Esophagus squamous epithelium (tissue), 5 donors: ENCODE results near the gene UBXN2A. TPM values are rescaled to one million over a fixed set of nuclear protein-coding genes. Genes with fewer than 3 reads are reported as not detected.

Experiments used
- DNase-seq: peaks from one replicate; lab custom pipeline; 2025; lab: John Stamatoyannopoulos, UW
- H3K27ac ChIP-seq, 4 donors: fragments of 200-600 bp; sonication (generic); one replicate each; pipeline ENCODE4 v1.5.1; 2016 to 2019; ENCODE audit warnings: mild to moderate bottlenecking in 1 of 4
- H3K27me3 ChIP-seq, 4 donors: fragments of 200-600 bp; sonication (generic); 1 replicate in 3 of 4; 2 replicates in 1 of 4; pipeline versions ENCODE4 v1.5.1 to v1.6.0; 2017 to 2021; ENCODE audit warnings: antibody characterized with exemption in 1 of 4
- H3K36me3 ChIP-seq, 3 donors: fragments of 200-600 bp; sonication (generic); one replicate each; pipeline ENCODE4 v1.5.1; 2016 to 2019
- H3K4me1 ChIP-seq, 3 donors: fragments of 200-600 bp; sonication (generic); one replicate each; pipeline ENCODE4 v1.5.1; 2017 to 2019
- H3K4me3 ChIP-seq, 4 donors: fragments of 200-600 bp; sonication (generic); 1 replicate in 3 of 4; 2 replicates in 1 of 4; pipeline ENCODE4 v1.5.1; 2016 to 2019; ENCODE audit warnings: mild to moderate bottlenecking in 2 of 4, moderate library complexity in 1 of 4
- H3K9me3 ChIP-seq, 3 donors: fragments of 200-600 bp; sonication (generic); one replicate each; pipeline ENCODE4 v1.5.1; 2016 to 2019
- CTCF ChIP-seq, 6 experiments: fragments of 450-650 bp in 4 of 6; fragments of 200-600 bp in 2 of 6; sonication (generic) in 2 of 6; IDR thresholded peaks; one replicate each; pipeline ENCODE4 v1.5.1; 2016 to 2019; ENCODE audit warnings: antibody characterized with exemption in 6 of 6, mild to moderate bottlenecking in 4 of 6, moderate library complexity in 4 of 6
- POLR2A ChIP-seq, 4 donors: fragments of 450-650 bp; IDR thresholded peaks; one replicate each; pipeline ENCODE4 v1.6.1; 2017; ENCODE audit warnings: antibody characterized with exemption in 4 of 4, mild to moderate bottlenecking in 4 of 4, moderate library complexity in 3 of 4
- WGBS, 2 donors: methylation state at CpG; one replicate each; pipeline ENCODE4 v1.1.5; 2018; 5-methylcytosine and 5-hydroxymethylcytosine counted together
- intact Hi-C: fragments of 100-400 bp; cut with DNase I; formaldehyde crosslinking; loops from one replicate; pipeline ENCODE4 v1.15.0; 2022
- total RNA-seq, 4 donors: library from RNA; depleted of rRNA; stranded (reverse); fragments of >200 nt; gene quantifications; one replicate each; pipeline ENCODE4 v1.1.0, GENCODE V29; 2016
- donor health status: DM: yes; HTN: yes; CAD: no.

The UBXN2A gene
- 10 to 100 TPM in 2 of 4 donors, 1 to 10 TPM in 2; 8.8 to 16.2 (median 10.0) TPM for total RNA-seq

- Histone ChIP-seq H3K36me3 (peaks cover 0 to 13% (median 0%) of the 10 kb centered on the region in 3 donors), H3K4me1 (peaks cover 11 to 43% (median 13%) of the 10 kb centered on the region in 3 donors), H3K27me3 (no peaks in the 10 kb centered on the region), H3K9me3 (no peaks in the 10 kb centered on the region), H3K27ac (peak within 1 kb of the TSS; percentile 93 to 98 (median 96)), H3K4me3 (peak within 1 kb of the TSS; percentile 67 to 97 (median 78))
- intact Hi-C loops: no loop called here
- 0 to 2% methylated on average over 8 to 10 of the region's 77 CpGs for WGBS, 2 donors
- TF ChIP-seq POLR2A (IDR thresholded peaks at IDR 0.05) (peak in 2 of 4 donors; percentile 87 to 92), CTCF (IDR thresholded peaks at IDR 0.05) (peak in 1 of 6 experiments; percentile 9)
- no peak for DNase-seq
These were observed at the start of gene UBXN2A for GRCh38 chr2:23939987-23940717. TSS of gene UBXN2A (plus strand) at chr2:23940463. CDS start at chr2:23958315, 17,852 bp downstream.

GRCh38 chr2:23900133-23900532 is 40.1 kb upstream of the UBXN2A start:
- H3K4me1 ChIP-seq: peaks cover 16 to 64% (median 29%) of the 10 kb centered on the region in 3 donors
- no peak for TF ChIP-seq POLR2A (IDR thresholded peaks at IDR 0.05)
- no peak for TF ChIP-seq CTCF (IDR thresholded peaks at IDR 0.05)

GRCh38 chr2:23900541-23901322 is 39.5 kb upstream of the UBXN2A start:
- Histone ChIP-seq H3K27me3 (no peaks in the 10 kb centered on the region), H3K4me1 (peaks cover 16 to 65% (median 31%) of the 10 kb centered on the region in 3 donors), H3K9me3 (no peaks in the 10 kb centered on the region), H3K36me3 (no peaks in the 10 kb centered on the region), H3K4me3 (peak overlapping the region in 1 of 4 donors; percentile 29), H3K27ac (peak overlapping the region; percentile 24 to 89 (median 78))
- intact Hi-C loops: no loop called here
- WGBS, 2 donors: 19 to 30% methylated on average over 9 of the region's 9 CpGs
- no peak for TF ChIP-seq POLR2A (IDR thresholded peaks at IDR 0.05)
- no peak for TF ChIP-seq CTCF (IDR thresholded peaks at IDR 0.05)
- DNase-seq: no peak

More at GRCh38 chr2:23900133-23900532, 40.1 kb upstream of the UBXN2A start:
- 78 to 83% methylated on average over 8 of the region's 8 CpGs for whole genome bisulfite sequencing, 2 donors
- Histone ChIP-seq H3K27ac (peak overlapping the region; percentile 24 to 89 (median 78)), H3K27me3 (no peaks in the 10 kb centered on the region), H3K4me3 (no peak overlapping the region), H3K36me3 (no peaks in the 10 kb centered on the region), H3K9me3 (no peaks in the 10 kb centered on the region)
- intact Hi-C loops: no loop called here
- DNase-seq: no peak

GRCh38 chr2:23901966-23902846 is 38.1 kb upstream of the UBXN2A start:
- Histone ChIP-seq H3K9me3 (no peaks in the 10 kb centered on the region), H3K27ac (peak overlapping the region; percentile 13 to 89 (median 65)), H3K4me3 (no peak overlapping the region), H3K27me3 (no peaks in the 10 kb centered on the region), H3K36me3 (no peaks in the 10 kb centered on the region), H3K4me1 (peaks cover 16 to 59% (median 31%) of the 10 kb centered on the region in 3 donors)
- intact Hi-C loops: no loop called here
- TF ChIP-seq POLR2A (IDR thresholded peaks at IDR 0.05) (no peak), CTCF (IDR thresholded peaks at IDR 0.05) (no peak)
- 34 to 42% methylated on average over 6 of the region's 6 CpGs for WGBS, 2 donors
- DNase-seq: no peak
